SU-DHL-6 (cell line): ENCODE results near the gene PPIL6.

Experiments used
- EZH2phosphoT487 ChIP-seq: fragments of 200-600 bp; sonication (generic), shearing (Covaris generic); conservative IDR thresholded peaks from 2 replicates; pipeline ENCODE4 v1.6.1; 2018; ENCODE audit warnings: mild to moderate bottlenecking, antibody characterized with exemption, low read length, moderate library complexity, mixed read lengths
- TF ChIP-seq, protein P1 (sequence below): fragments of 200-600 bp; sonication (generic); IDR thresholded peaks from one replicate; pipeline ENCODE4 v1.5.1; 2017; ENCODE audit warnings: antibody characterized with exemption, mild to moderate bottlenecking, low read length, moderate library complexity; ENCODE audit not compliant: insufficient read depth, poor library complexity, severe bottlenecking

- TF ChIP-seq, protein P1, sequence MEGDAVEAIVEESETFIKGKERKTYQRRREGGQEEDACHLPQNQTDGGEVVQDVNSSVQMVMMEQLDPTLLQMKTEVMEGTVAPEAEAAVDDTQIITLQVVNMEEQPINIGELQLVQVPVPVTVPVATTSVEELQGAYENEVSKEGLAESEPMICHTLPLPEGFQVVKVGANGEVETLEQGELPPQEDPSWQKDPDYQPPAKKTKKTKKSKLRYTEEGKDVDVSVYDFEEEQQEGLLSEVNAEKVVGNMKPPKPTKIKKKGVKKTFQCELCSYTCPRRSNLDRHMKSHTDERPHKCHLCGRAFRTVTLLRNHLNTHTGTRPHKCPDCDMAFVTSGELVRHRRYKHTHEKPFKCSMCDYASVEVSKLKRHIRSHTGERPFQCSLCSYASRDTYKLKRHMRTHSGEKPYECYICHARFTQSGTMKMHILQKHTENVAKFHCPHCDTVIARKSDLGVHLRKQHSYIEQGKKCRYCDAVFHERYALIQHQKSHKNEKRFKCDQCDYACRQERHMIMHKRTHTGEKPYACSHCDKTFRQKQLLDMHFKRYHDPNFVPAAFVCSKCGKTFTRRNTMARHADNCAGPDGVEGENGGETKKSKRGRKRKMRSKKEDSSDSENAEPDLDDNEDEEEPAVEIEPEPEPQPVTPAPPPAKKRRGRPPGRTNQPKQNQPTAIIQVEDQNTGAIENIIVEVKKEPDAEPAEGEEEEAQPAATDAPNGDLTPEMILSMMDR = no peak
- TF ChIP-seq EZH2phosphoT487 = no peak
Measured at GRCh38 chr6:109443425-109443950, 3.1 kb upstream of the PPIL6 start.
